Liver (tissue), 9 donors: ENCODE results near the gene SLC12A7. TPM values are rescaled to one million over a fixed set of nuclear protein-coding genes. Genes with fewer than 3 reads are reported as not detected.

Source experiments
- DNase-seq: peaks from one replicate; pipeline ENCODE4 v3.0.0-alpha.2; 2017; ENCODE audit warnings: low spot score
- H3K27ac ChIP-seq, 2 donors: one replicate each; pipeline ENCODE4 v1.7.0; 2013; ENCODE audit warnings: inconsistent platforms in 2 of 2, low read length in 2 of 2, control low read depth in 1 of 2, low read depth in 1 of 2, mild to moderate bottlenecking in 1 of 2
- H3K27me3 ChIP-seq, 4 donors: one replicate each; pipeline versions ENCODE4 v1.6.1 to v1.7.0; 2013; ENCODE audit warnings: low read length in 3 of 4, inconsistent platforms in 1 of 4, mild to moderate bottlenecking in 1 of 4, moderate library complexity in 1 of 4; ENCODE audit not compliant: control insufficient read depth in 4 of 4, insufficient read depth in 4 of 4
- H3K36me3 ChIP-seq, 4 donors: one replicate each; pipeline versions ENCODE4 v1.6.1 to v1.7.0; 2013; ENCODE audit warnings: low read length in 3 of 4, mild to moderate bottlenecking in 3 of 4, low read depth in 1 of 4, moderate library complexity in 1 of 4; ENCODE audit not compliant: control insufficient read depth in 4 of 4, insufficient read depth in 3 of 4
- H3K4me1 ChIP-seq, 4 donors: one replicate each; pipeline versions ENCODE4 v1.6.1 to v1.7.0; 2013; ENCODE audit warnings: low read length in 3 of 4, mild to moderate bottlenecking in 3 of 4, moderate library complexity in 1 of 4; ENCODE audit not compliant: control insufficient read depth in 4 of 4, insufficient read depth in 4 of 4
- H3K4me3 ChIP-seq, 3 donors: one replicate each; pipeline versions ENCODE4 v1.6.1 to v1.7.0; 2013; ENCODE audit warnings: low read length in 3 of 3, control low read depth in 1 of 3, low read depth in 1 of 3, mild to moderate bottlenecking in 1 of 3
- H3K9ac ChIP-seq, 2 donors: one replicate each; pipeline ENCODE4 v1.7.0; 2013; ENCODE audit warnings: low read length in 2 of 2, mild to moderate bottlenecking in 2 of 2, moderate library complexity in 2 of 2, control low read depth in 1 of 2, low read depth in 1 of 2
- H3K9me3 ChIP-seq, 4 donors: one replicate each; pipeline versions ENCODE4 v1.6.1 to v1.7.0; 2013; ENCODE audit warnings: low read length in 3 of 4; ENCODE audit not compliant: control insufficient read depth in 4 of 4
- EGR1 ChIP-seq, 2 donors: IDR thresholded peaks; 2 replicates each; pipeline ENCODE4 v1.6.1; 2016 to 2018; ENCODE audit warnings: antibody characterized with exemption in 2 of 2, low read depth in 2 of 2
- FOXA1 ChIP-seq: IDR thresholded peaks from 2 replicates; pipeline ENCODE4 v1.6.1; 2016; ENCODE audit warnings: antibody characterized with exemption
- FOXA2 ChIP-seq: IDR thresholded peaks from 2 replicates; pipeline ENCODE4 v1.6.1; 2016; ENCODE audit warnings: antibody characterized with exemption
- GABPA ChIP-seq, 2 donors: IDR thresholded peaks in 1 of 2; conservative IDR thresholded peaks in 1 of 2; 2 replicates each; pipeline ENCODE4 v1.6.1; 2016; ENCODE audit warnings: antibody characterized with exemption in 2 of 2, mild to moderate bottlenecking in 1 of 2, moderate library complexity in 1 of 2
- HNF4G ChIP-seq: IDR thresholded peaks from 2 replicates; pipeline ENCODE4 v1.6.1; 2016; ENCODE audit warnings: antibody characterized with exemption
- NR2F2 ChIP-seq: IDR thresholded peaks from 2 replicates; pipeline ENCODE4 v1.6.1; 2016; ENCODE audit warnings: antibody characterized with exemption
- RAD21 ChIP-seq, 2 donors: IDR thresholded peaks; 2 replicates each; pipeline ENCODE4 v1.6.1; 2016; ENCODE audit warnings: antibody characterized with exemption in 2 of 2, mild to moderate bottlenecking in 2 of 2
- RXRA ChIP-seq, 2 donors: IDR thresholded peaks; 2 replicates each; pipeline ENCODE4 v1.6.1; 2017 to 2018; ENCODE audit warnings: antibody characterized with exemption in 2 of 2, mild to moderate bottlenecking in 1 of 2
- SP1 ChIP-seq: IDR thresholded peaks from 2 replicates; pipeline ENCODE4 v1.6.1; 2018; ENCODE audit warnings: antibody characterized with exemption, mild to moderate bottlenecking
- TAF1 ChIP-seq: conservative IDR thresholded peaks from 2 replicates; pipeline ENCODE4 v1.6.1; 2016; ENCODE audit warnings: antibody characterized with exemption, mild to moderate bottlenecking
- YY1 ChIP-seq: IDR thresholded peaks from 2 replicates; pipeline ENCODE4 v1.6.1; 2016; ENCODE audit warnings: antibody characterized with exemption, mild to moderate bottlenecking
- WGBS: extraction: QIAGEN DNeasy Blood & Tissue Kit; methylation state at CpG from one replicate; pipeline ENCODE4 v1.1.7; 2013; 5-methylcytosine and 5-hydroxymethylcytosine counted together
- polyA plus RNA-seq, 2 donors: library from polyadenylated mRNA; stranded (reverse) in 1 of 2; unstranded in 1 of 2; fragments of 200-250 nt in 1 of 2; fragments of >200 nt in 1 of 2; fragmentation: Nextera tagmentation in 1 of 2; extraction: Ambion mirVana in 1 of 2; gene quantifications; one replicate each; pipeline versions ENCODE4 v1.2.1 to v1.2.3, GENCODE V29; 2013 to 2015
- total RNA-seq, 2 donors: library from RNA; depleted of rRNA; stranded (reverse); fragments of >200 nt; gene quantifications; one replicate each; pipeline ENCODE4 v1.2.3, GENCODE V29; 2014
- TF ChIP-seq, protein P1 (sequence below): IDR thresholded peaks from 2 replicates; pipeline ENCODE4 v1.6.1; 2016; ENCODE audit warnings: antibody characterized with exemption
- TF ChIP-seq, protein P2 (sequence below): fragments of 150-350 bp; IDR thresholded peaks from 2 replicates; pipeline ENCODE4 v1.5.1; 2017; ENCODE audit warnings: improper control_type of control experiment, low read depth, low read length; ENCODE audit not compliant: missing input control
- TF ChIP-seq, protein P3 (sequence below): IDR thresholded peaks from 2 replicates; pipeline ENCODE4 v1.6.1; 2016; ENCODE audit warnings: antibody characterized with exemption
- donor health status: healthy.
- donor health status: healthy.
- donor health status: healthy.
- donor health status: healthy.
- donor health status: healthy.

SLC12A7 gene
- total and polyA plus RNA-seq, 4 donors: 12.3 to 64.2 (median 28.9) TPM

DNA sequence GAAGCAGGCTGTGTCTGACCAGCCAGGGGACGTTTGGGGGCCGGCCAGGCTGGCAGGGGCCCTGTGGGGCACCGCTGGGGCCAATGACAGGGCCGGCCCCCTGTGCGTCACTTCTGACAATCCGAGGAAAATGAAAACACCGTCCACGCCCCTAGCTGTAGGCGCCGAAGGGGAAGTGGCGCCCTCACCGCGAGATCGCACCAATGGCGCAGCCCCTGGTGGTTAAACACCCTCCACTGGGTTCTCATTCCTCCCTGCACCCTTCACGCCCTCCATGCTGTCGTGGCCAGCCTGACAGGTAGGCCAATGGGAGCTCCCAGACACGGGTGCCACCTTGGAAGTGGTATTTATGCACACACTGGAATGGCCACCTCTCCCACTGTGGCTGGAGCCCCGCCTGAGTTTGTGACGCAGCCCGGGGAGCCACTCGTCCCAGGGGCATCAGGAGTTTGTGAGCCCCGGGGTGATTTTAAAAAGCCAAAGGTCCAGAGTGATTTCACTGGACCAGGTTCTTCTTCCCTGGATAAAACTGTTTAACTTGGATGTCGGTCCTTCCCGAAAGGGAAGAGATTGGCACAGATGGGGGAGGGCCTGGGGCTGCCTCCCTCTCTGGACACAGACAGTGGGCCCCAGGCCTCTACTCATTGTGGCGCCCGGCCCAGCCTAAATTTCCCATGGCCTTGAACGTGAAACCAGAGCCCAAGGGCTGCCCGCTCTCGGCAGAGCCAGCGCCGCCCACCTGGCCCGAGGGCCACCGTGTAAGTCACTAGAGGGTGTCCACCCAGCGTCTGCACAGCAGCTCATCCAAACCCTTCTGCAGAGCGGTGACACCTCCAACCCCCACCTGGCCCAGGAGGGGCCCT lies 53.5 kb downstream of the SLC12A7 start:
- H3K27me3 ChIP-seq: no peaks in the 10 kb centered on the region
- WGBS: 91% methylated on average over 36 of the region's 36 CpGs
- no peak overlapping the region for H3K27ac ChIP-seq
- no peaks in the 10 kb centered on the region for H3K9me3 ChIP-seq
- no peak for DNase-seq
- peaks cover 16 to 74% (median 42%) of the 10 kb centered on the region in 4 donors for H3K36me3 ChIP-seq
- no peak overlapping the region for H3K4me3 ChIP-seq
- peaks cover 0 to 27% (median 18%) of the 10 kb centered on the region in 4 donors for H3K4me1 ChIP-seq
- TF ChIP-seq, protein P1, sequence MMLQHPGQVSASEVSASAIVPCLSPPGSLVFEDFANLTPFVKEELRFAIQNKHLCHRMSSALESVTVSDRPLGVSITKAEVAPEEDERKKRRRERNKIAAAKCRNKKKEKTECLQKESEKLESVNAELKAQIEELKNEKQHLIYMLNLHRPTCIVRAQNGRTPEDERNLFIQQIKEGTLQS: no peak
- TF ChIP-seq GABPA (IDR thresholded peaks at IDR 0.05 in 1 of 2, conservative IDR thresholded peaks at IDR 0.05 in 1 of 2) (no peak), SP1 (no peak), FOXA2 (no peak), FOXA1 (no peak), TAF1 (no peak), EGR1 (IDR thresholded peaks at IDR 0.05; ENCODE audit: low read depth in 2 of 2) (no peak), RAD21 (IDR thresholded peaks at IDR 0.05) (no peak), HNF4G (no peak), NR2F2 (no peak), YY1 (no peak), RXRA (IDR thresholded peaks at IDR 0.05) (no peak)
- TF ChIP-seq, protein P2, sequence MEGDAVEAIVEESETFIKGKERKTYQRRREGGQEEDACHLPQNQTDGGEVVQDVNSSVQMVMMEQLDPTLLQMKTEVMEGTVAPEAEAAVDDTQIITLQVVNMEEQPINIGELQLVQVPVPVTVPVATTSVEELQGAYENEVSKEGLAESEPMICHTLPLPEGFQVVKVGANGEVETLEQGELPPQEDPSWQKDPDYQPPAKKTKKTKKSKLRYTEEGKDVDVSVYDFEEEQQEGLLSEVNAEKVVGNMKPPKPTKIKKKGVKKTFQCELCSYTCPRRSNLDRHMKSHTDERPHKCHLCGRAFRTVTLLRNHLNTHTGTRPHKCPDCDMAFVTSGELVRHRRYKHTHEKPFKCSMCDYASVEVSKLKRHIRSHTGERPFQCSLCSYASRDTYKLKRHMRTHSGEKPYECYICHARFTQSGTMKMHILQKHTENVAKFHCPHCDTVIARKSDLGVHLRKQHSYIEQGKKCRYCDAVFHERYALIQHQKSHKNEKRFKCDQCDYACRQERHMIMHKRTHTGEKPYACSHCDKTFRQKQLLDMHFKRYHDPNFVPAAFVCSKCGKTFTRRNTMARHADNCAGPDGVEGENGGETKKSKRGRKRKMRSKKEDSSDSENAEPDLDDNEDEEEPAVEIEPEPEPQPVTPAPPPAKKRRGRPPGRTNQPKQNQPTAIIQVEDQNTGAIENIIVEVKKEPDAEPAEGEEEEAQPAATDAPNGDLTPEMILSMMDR: no peak
- TF ChIP-seq, protein P3, sequence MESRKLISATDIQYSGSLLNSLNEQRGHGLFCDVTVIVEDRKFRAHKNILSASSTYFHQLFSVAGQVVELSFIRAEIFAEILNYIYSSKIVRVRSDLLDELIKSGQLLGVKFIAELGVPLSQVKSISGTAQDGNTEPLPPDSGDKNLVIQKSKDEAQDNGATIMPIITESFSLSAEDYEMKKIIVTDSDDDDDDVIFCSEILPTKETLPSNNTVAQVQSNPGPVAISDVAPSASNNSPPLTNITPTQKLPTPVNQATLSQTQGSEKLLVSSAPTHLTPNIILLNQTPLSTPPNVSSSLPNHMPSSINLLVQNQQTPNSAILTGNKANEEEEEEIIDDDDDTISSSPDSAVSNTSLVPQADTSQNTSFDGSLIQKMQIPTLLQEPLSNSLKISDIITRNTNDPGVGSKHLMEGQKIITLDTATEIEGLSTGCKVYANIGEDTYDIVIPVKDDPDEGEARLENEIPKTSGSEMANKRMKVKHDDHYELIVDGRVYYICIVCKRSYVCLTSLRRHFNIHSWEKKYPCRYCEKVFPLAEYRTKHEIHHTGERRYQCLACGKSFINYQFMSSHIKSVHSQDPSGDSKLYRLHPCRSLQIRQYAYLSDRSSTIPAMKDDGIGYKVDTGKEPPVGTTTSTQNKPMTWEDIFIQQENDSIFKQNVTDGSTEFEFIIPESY: no peak
- H3K9ac ChIP-seq: no peak overlapping the region

DNA sequence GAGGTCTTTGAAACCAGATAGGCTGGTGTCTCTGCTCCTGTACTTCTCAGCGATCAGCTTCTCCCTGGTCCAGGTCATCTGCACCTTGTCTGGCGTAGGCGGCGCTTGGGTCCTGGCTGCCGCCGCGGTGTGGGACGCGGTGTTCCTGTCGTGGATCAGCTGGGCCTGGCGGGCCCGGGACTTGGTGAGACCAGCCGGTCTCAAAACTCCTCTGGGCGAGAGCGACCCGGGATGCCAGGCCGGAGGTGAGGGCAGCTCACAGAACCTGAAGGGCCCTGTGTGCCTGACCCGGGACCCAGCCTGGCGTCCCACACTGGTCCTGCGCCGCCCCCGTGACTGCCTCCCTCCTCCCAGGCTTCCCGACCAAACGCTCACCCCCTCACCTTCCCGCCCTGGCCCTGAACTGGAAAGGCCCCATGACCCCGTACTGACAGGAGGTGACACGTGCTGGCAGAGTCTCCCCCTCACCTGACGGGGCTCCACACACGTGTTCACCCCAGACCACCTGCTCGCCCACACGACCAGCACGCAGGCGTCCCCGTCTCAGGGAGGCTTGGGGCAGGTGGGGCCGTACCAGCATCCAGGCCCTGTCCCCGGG lies 54.3 kb downstream of the SLC12A7 start:
- no peak for DNase-seq
- TF ChIP-seq FOXA1 (no peak), RXRA (IDR thresholded peaks at IDR 0.05) (no peak), RAD21 (IDR thresholded peaks at IDR 0.05) (no peak)
- TF ChIP-seq, protein P1: no peak
- Histone ChIP-seq H3K27ac (no peak overlapping the region), H3K4me1 (peaks cover 0 to 27% (median 18%) of the 10 kb centered on the region in 4 donors), H3K9ac (no peak overlapping the region), H3K4me3 (no peak overlapping the region), H3K9me3 (no peaks in the 10 kb centered on the region), H3K36me3 (peaks cover 20 to 74% (median 41%) of the 10 kb centered on the region in 4 donors), H3K27me3 (no peaks in the 10 kb centered on the region)
- WGBS: 86% methylated on average over 36 of the region's 36 CpGs
